Trophoblast cell (in vitro differentiated cells and primary cell): Measurements from ENCODE around the gene UBXN6.

Experiments used
- DNase-seq, 2 donors: peaks; one replicate each; pipeline ENCODE4 v3.0.0-alpha.2; 2016
- H2AFZ ChIP-seq: 2 replicates; pipeline ENCODE4 v1.6.1; 2013; ENCODE audit warnings: low read length, moderate library complexity, mild to moderate bottlenecking; ENCODE audit not compliant: insufficient read depth, poor library complexity
- H2AK5ac ChIP-seq: 2 replicates; pipeline ENCODE4 v1.6.1; 2013; ENCODE audit warnings: mild to moderate bottlenecking, low read length
- H2BK120ac ChIP-seq: 2 replicates; pipeline ENCODE4 v1.6.1; 2013; ENCODE audit warnings: low read length, mild to moderate bottlenecking, moderate library complexity; ENCODE audit not compliant: insufficient read depth, poor library complexity
- H2BK12ac ChIP-seq: 2 replicates; pipeline ENCODE4 v1.6.1; 2013; ENCODE audit warnings: mild to moderate bottlenecking, low read length, moderate library complexity
- H2BK5ac ChIP-seq: 2 replicates; pipeline ENCODE4 v1.6.1; 2013; ENCODE audit warnings: low read length, low read depth, moderate library complexity, mild to moderate bottlenecking; ENCODE audit not compliant: poor library complexity
- H3K14ac ChIP-seq: 2 replicates; pipeline ENCODE4 v1.6.1; 2013; ENCODE audit warnings: mild to moderate bottlenecking, low read length
- H3K18ac ChIP-seq: 2 replicates; pipeline ENCODE4 v1.6.1; 2013; ENCODE audit warnings: mild to moderate bottlenecking, low read length
- H3K23ac ChIP-seq: 2 replicates; pipeline ENCODE4 v1.6.1; 2013; ENCODE audit warnings: low read length
- H3K27ac ChIP-seq: 2 replicates; pipeline ENCODE4 v1.5.1; 2013; ENCODE audit warnings: low read depth, mild to moderate bottlenecking, inconsistent platforms, low read length, moderate library complexity
- H3K27me3 ChIP-seq: 2 replicates; pipeline ENCODE4 v1.6.1; 2013; ENCODE audit warnings: inconsistent platforms, mild to moderate bottlenecking, low read length, moderate library complexity; ENCODE audit not compliant: insufficient read depth
- H3K36me3 ChIP-seq, 2 experiments: 1 replicate in 1 of 2; 2 replicates in 1 of 2; pipeline ENCODE4 v1.6.1; 2013; ENCODE audit warnings: low read length in 2 of 2, mild to moderate bottlenecking in 2 of 2, moderate library complexity in 1 of 2; ENCODE audit not compliant: insufficient read depth in 2 of 2, control insufficient read depth in 1 of 2
- H3K4ac ChIP-seq: 2 replicates; pipeline ENCODE4 v1.6.1; 2013; ENCODE audit warnings: low read depth, mild to moderate bottlenecking, low read length, moderate library complexity
- H3K4me1 ChIP-seq, 2 experiments: 1 replicate in 1 of 2; 2 replicates in 1 of 2; pipeline ENCODE4 v1.6.1; 2013; ENCODE audit warnings: low read length in 2 of 2, mild to moderate bottlenecking in 2 of 2, moderate library complexity in 1 of 2; ENCODE audit not compliant: insufficient read depth in 2 of 2, control insufficient read depth in 1 of 2
- H3K4me2 ChIP-seq: 2 replicates; pipeline ENCODE4 v1.6.1; 2013; ENCODE audit warnings: inconsistent platforms, mild to moderate bottlenecking, low read length, moderate library complexity
- H3K4me3 ChIP-seq: 2 replicates; pipeline ENCODE4 v1.5.1; 2013; ENCODE audit warnings: mild to moderate bottlenecking, low read depth, low read length, inconsistent platforms
- H3K79me1 ChIP-seq: one replicate; pipeline ENCODE4 v1.6.1; 2013; ENCODE audit warnings: low read length
- H3K79me2 ChIP-seq: 2 replicates; pipeline ENCODE4 v1.6.1; 2013; ENCODE audit warnings: low read length, mild to moderate bottlenecking; ENCODE audit not compliant: control insufficient read depth, insufficient read depth, poor library complexity
- H3K9ac ChIP-seq: 2 replicates; pipeline ENCODE4 v1.6.1; 2013; ENCODE audit warnings: mild to moderate bottlenecking, low read length
- H3K9me3 ChIP-seq: 2 replicates; pipeline ENCODE4 v1.6.1; 2013; ENCODE audit warnings: low read depth, mild to moderate bottlenecking, control low read depth, inconsistent platforms, low read length; ENCODE audit not compliant: insufficient read depth
- H4K12ac ChIP-seq: 2 replicates; pipeline ENCODE4 v1.6.1; 2013; ENCODE audit warnings: low read depth, mild to moderate bottlenecking, low read length, moderate library complexity
- H4K8ac ChIP-seq: 2 replicates; pipeline ENCODE4 v1.6.1; 2013; ENCODE audit warnings: low read depth, mild to moderate bottlenecking, low read length, moderate library complexity
- H4K91ac ChIP-seq: one replicate; pipeline ENCODE4 v1.6.1; 2013; ENCODE audit warnings: low read depth, mild to moderate bottlenecking, low read length, moderate library complexity
- WGBS: extraction: QIAGEN DNeasy Blood & Tissue Kit; methylation state at CpG from one replicate; pipeline ENCODE4 v1.1.7; 2013; ENCODE audit warnings: missing lambda C conversion rate; ENCODE audit not compliant: insufficient read length, insufficient coverage; ENCODE audit errors: extremely low coverage; 5-methylcytosine and 5-hydroxymethylcytosine counted together

UBXN6 gene

GRCh38 chr19:4503132-4503824 is 45.7 kb upstream of the UBXN6 start:
- no peak overlapping the region for H4K12ac ChIP-seq
- WGBS, result no CpG with 5 or more reads among the region's 25 CpGs
- H3K9me3 ChIP-seq, result peaks cover 3% of the 10 kb centered on the region
- no peak overlapping the region for H2AK5ac ChIP-seq
- H3K4me3 ChIP-seq, result no peak overlapping the region
- H3K14ac ChIP-seq, result no peak overlapping the region
- no peaks in the 10 kb centered on the region for H3K4me1 ChIP-seq
- no peak overlapping the region for H3K23ac ChIP-seq
- H3K27me3 ChIP-seq, result no peaks in the 10 kb centered on the region
- H2AFZ ChIP-seq, result no peak overlapping the region
- no peak overlapping the region for H4K8ac ChIP-seq
- no peak overlapping the region for H2BK120ac ChIP-seq
- peaks cover 70 to 71% of the 10 kb centered on the region in 2 experiments for H3K36me3 ChIP-seq
- no peak overlapping the region for H3K18ac ChIP-seq
- no peaks in the 10 kb centered on the region for H3K79me2 ChIP-seq
- H2BK12ac ChIP-seq, result no peak overlapping the region
- no peak overlapping the region for H3K4me2 ChIP-seq
- no peak overlapping the region for H3K4ac ChIP-seq
- no peak overlapping the region for H3K9ac ChIP-seq
- no peaks in the 10 kb centered on the region for H3K79me1 ChIP-seq
- H2BK5ac ChIP-seq, result no peak overlapping the region
- DNase-seq, result no peak
- no peak overlapping the region for H3K27ac ChIP-seq
- H4K91ac ChIP-seq, result no peak overlapping the region

- no peak overlapping the region for H3K23ac ChIP-seq
These were observed 44.9 kb upstream of the UBXN6 start for GRCh38 chr19:4502282-4503131.

GRCh38 chr19:4501691-4502090 is 44.1 kb upstream of the UBXN6 start:
- Histone ChIP-seq H3K36me3 (peaks cover 77 to 84% of the 10 kb centered on the region in 2 experiments), H3K27me3 (no peaks in the 10 kb centered on the region), H3K9ac (no peak overlapping the region), H2AFZ (no peak overlapping the region), H3K14ac (no peak overlapping the region), H2BK12ac (no peak overlapping the region), H3K4me1 (no peaks in the 10 kb centered on the region), H3K79me1 (no peaks in the 10 kb centered on the region), H3K79me2 (no peaks in the 10 kb centered on the region), H4K91ac (no peak overlapping the region), H2BK120ac (no peak overlapping the region), H3K4me3 (no peak overlapping the region), H3K18ac (no peak overlapping the region), H3K4me2 (no peak overlapping the region), H3K23ac (no peak overlapping the region), H3K4ac (no peak overlapping the region), H4K12ac (no peak overlapping the region), H2AK5ac (no peak overlapping the region), H2BK5ac (no peak overlapping the region), H3K27ac (no peak overlapping the region), H3K9me3 (no peaks in the 10 kb centered on the region), H4K8ac (no peak overlapping the region)
- no CpG with 5 or more reads among the region's 25 CpGs for WGBS
- DNase-seq, result no peak

More at GRCh38 chr19:4502282-4503131, 44.9 kb upstream of the UBXN6 start:
- Histone ChIP-seq H4K91ac (no peak overlapping the region), H3K27me3 (no peaks in the 10 kb centered on the region), H3K4me1 (no peaks in the 10 kb centered on the region), H2BK120ac (no peak overlapping the region), H4K8ac (no peak overlapping the region), H2AK5ac (no peak overlapping the region), H3K9ac (no peak overlapping the region), H3K27ac (no peak overlapping the region), H4K12ac (no peak overlapping the region), H3K4ac (no peak overlapping the region), H3K79me1 (no peaks in the 10 kb centered on the region), H2BK12ac (no peak overlapping the region), H3K79me2 (no peaks in the 10 kb centered on the region), H3K4me3 (no peak overlapping the region), H3K14ac (no peak overlapping the region), H3K4me2 (no peak overlapping the region), H2BK5ac (no peak overlapping the region), H3K18ac (no peak overlapping the region), H2AFZ (no peak overlapping the region), H3K9me3 (no peaks in the 10 kb centered on the region), H3K36me3 (peaks cover 76 to 78% of the 10 kb centered on the region in 2 experiments)
- DNase-seq, result no peak
- WGBS, result no CpG with 5 or more reads among the region's 37 CpGs

GRCh38 chr19:4500841-4501591 is 43.4 kb upstream of the UBXN6 start:
- Histone ChIP-seq H3K27me3 (no peaks in the 10 kb centered on the region), H4K8ac (no peak overlapping the region), H3K9me3 (no peaks in the 10 kb centered on the region), H3K27ac (no peak overlapping the region), H3K4me2 (no peak overlapping the region), H3K79me2 (no peaks in the 10 kb centered on the region), H3K14ac (no peak overlapping the region), H3K4me1 (no peaks in the 10 kb centered on the region), H2AFZ (no peak overlapping the region), H2BK5ac (no peak overlapping the region), H3K23ac (no peak overlapping the region), H3K36me3 (peaks cover 79 to 90% of the 10 kb centered on the region in 2 experiments), H3K4me3 (no peak overlapping the region), H3K9ac (no peak overlapping the region), H3K79me1 (no peaks in the 10 kb centered on the region), H2BK120ac (no peak overlapping the region), H4K91ac (no peak overlapping the region), H4K12ac (no peak overlapping the region), H2BK12ac (no peak overlapping the region), H3K18ac (no peak overlapping the region), H2AK5ac (no peak overlapping the region), H3K4ac (no peak overlapping the region)
- DNase-seq, result no peak
- WGBS, result no CpG with 5 or more reads among the region's 29 CpGs
